ENCODE measurements around the gene ACOX3.

ACOX3 gene

GRCh38 chr4:8465615-8466611, 25.4 kb upstream of the ACOX3 start:
- DNase-seq, result no peak

GRCh38 chr4:8464381-8464780, 23.9 kb upstream of the ACOX3 start:
- DNase-seq, result no peak

- no peak for DNase-seq
Observed at GRCh38 chr4:8463811-8464210, 23.3 kb upstream of the ACOX3 start.

GRCh38 chr4:8461616-8462015, 21.1 kb upstream of the ACOX3 start:
- no peak for DNase-seq

GRCh38 chr4:8461086-8461485, 20.6 kb upstream of the ACOX3 start:
- no peak for DNase-seq

- no peak for DNase-seq
Observed at GRCh38 chr4:8459867-8460445, 19.4 kb upstream of the ACOX3 start.

GRCh38 chr4:8457646-8458252, 17.2 kb upstream of the ACOX3 start:
- DNase-seq, result no peak

GRCh38 chr4:8453957-8454356, 13.4 kb upstream of the ACOX3 start:
- no peak for DNase-seq

GRCh38 chr4:8451440-8452182, 11.1 kb upstream of the ACOX3 start:
- no peak for DNase-seq

- no peak for DNase-seq
Observed at GRCh38 chr4:8446122-8446521, 5.6 kb upstream of the ACOX3 start.

- DNase-seq, result no peak
Observed at GRCh38 chr4:8443801-8444200, 3.3 kb upstream of the ACOX3 start.

- DNase-seq, result no peak
Observed at GRCh38 chr4:8442596-8443358, 2.3 kb upstream of the ACOX3 start.

GRCh38 chr4:8441499-8442091, 1.1 kb upstream of the ACOX3 start:
- DNase-seq, result no peak

GRCh38 chr4:8439914-8440491, 520 bp downstream of the ACOX3 start:
- no peak for DNase-seq

- DNase-seq, result no peak
Observed at GRCh38 chr4:8439168-8439567, 1.4 kb downstream of the ACOX3 start.

GRCh38 chr4:8438743-8439142, 1.8 kb downstream of the ACOX3 start:
- DNase-seq, result no peak

- DNase-seq, result no peak
Observed at GRCh38 chr4:8437281-8437680, 3.2 kb downstream of the ACOX3 start.

- DNase-seq, result no peak
Observed at GRCh38 chr4:8435656-8436121, 4.8 kb downstream of the ACOX3 start.

- DNase-seq, result no peak
Observed at GRCh38 chr4:8434251-8435073, 6.1 kb downstream of the ACOX3 start.

GRCh38 chr4:8433136-8433535, 7.4 kb downstream of the ACOX3 start:
- DNase-seq, result no peak

GRCh38 chr4:8431553-8431952, 9.0 kb downstream of the ACOX3 start:
- DNase-seq, result no peak

Measured in activated gamma-delta T cell treated with Interleukin-2 at 50 U/mL for 16 hours (primary cell).